GM21786 (cell line): ENCODE measurements around the gene DERA.
"Not testable (repeated sequence)": the region's sequence is repeated elsewhere in the genome, so short reads cannot be mapped to it uniquely, and the experiment has no call there.

ENCODE experiments used
- ATAC-seq: cut with Tn5 transposase; IDR thresholded peaks from one replicate; pipeline ENCODE4 v1.9.1; 2021; ENCODE audit not compliant: unreplicated experiment

The DERA gene

GRCh38 chr12:15899282-15899870, 11.8 kb upstream of the DERA start:
- peak; percentile 59 for ATAC-seq

GRCh38 chr12:15904378-15904920, 6.7 kb upstream of the DERA start:
- ATAC-seq, result no peak

GRCh38 chr12:15910468-15910863, 666 bp upstream of the DERA start:
- ATAC-seq, result no peak

- not testable (repeated sequence) for ATAC-seq
Observed at GRCh38 chr12:15911931-15912330, 799 bp downstream of the DERA start.

- not testable (repeated sequence) for ATAC-seq
Observed at GRCh38 chr12:15914131-15914530, 3.0 kb downstream of the DERA start.

GRCh38 chr12:15918066-15918465, 6.9 kb downstream of the DERA start:
- no peak for ATAC-seq

- ATAC-seq, result no peak
Observed at GRCh38 chr12:15919418-15919817, 8.3 kb downstream of the DERA start.

- ATAC-seq, result no peak
Observed at GRCh38 chr12:15924956-15925355, 13.8 kb downstream of the DERA start.

- ATAC-seq, result no peak
Observed at GRCh38 chr12:15928346-15928745, 17.2 kb downstream of the DERA start.

GRCh38 chr12:15928870-15929571, 17.9 kb downstream of the DERA start:
- no peak for ATAC-seq

GRCh38 chr12:15931590-15932053, 20.5 kb downstream of the DERA start:
- peak; percentile 72 for ATAC-seq

- no peak for ATAC-seq
Observed at GRCh38 chr12:15932327-15932726, 21.2 kb downstream of the DERA start.

GRCh38 chr12:15932971-15933370, 21.8 kb downstream of the DERA start:
- no peak for ATAC-seq

- no peak for ATAC-seq
Observed at GRCh38 chr12:15933751-15934150, 22.6 kb downstream of the DERA start.

- ATAC-seq, result no peak
Observed at GRCh38 chr12:15936751-15937150, 25.6 kb downstream of the DERA start.

- no peak for ATAC-seq
Observed at GRCh38 chr12:15937902-15938301, 26.8 kb downstream of the DERA start.

- no peak for ATAC-seq
Observed at GRCh38 chr12:15939111-15939510, 28.0 kb downstream of the DERA start.

GRCh38 chr12:15942475-15942874, 31.3 kb downstream of the DERA start:
- no peak for ATAC-seq

GRCh38 chr12:15943519-15943918, 32.4 kb downstream of the DERA start:
- ATAC-seq, result not testable (repeated sequence)

GRCh38 chr12:15948461-15948860, 37.3 kb downstream of the DERA start:
- not testable (repeated sequence) for ATAC-seq

- no peak for ATAC-seq
Observed at GRCh38 chr12:15955281-15955680, 44.1 kb downstream of the DERA start.

- ATAC-seq, result no peak
Observed at GRCh38 chr12:15956010-15956409, 44.9 kb downstream of the DERA start.
